PC-3 (cell line): ENCODE data around the gene BLOC1S1. TPM values are rescaled to one million over a fixed set of nuclear protein-coding genes. Genes with fewer than 3 reads are reported as not detected.

Experiments
- ATAC-seq: fragments of 200-7000 bp; cut with Tn5 transposase; 2 replicates; pipeline ENCODE4 v1.9.1; 2020; ENCODE audit warnings: mild to moderate bottlenecking, moderate library complexity
- BruUV-seq: library from RNA; stranded (reverse); fragments of 400-500 nt; replicated peaks from 2 replicates; lab custom pipeline; 2021; lab: Mats Ljungman, UMichigan
- CTCF ChIA-PET: fragments of 300-600 bp; sonication (Branson Sonifier 250); formaldehyde crosslinking; loops from one replicate; lab custom pipeline; 2022; ENCODE audit warnings: antibody characterized with exemption; lab: Charles Lee
- POLR2A ChIA-PET: fragments of 300-600 bp; sonication (Branson Sonifier 250); formaldehyde crosslinking; loops from one replicate; lab custom pipeline; 2022; ENCODE audit warnings: antibody characterized with exemption; ENCODE audit not compliant: unreplicated experiment; lab: Charles Lee
- DNase-seq: peaks from one replicate; pipeline ENCODE4 v3.0.0-alpha.2; 2015
- H2AFZ ChIP-seq: fragments of 300-600 bp; sonication (generic); 2 replicates; pipeline ENCODE4 v1.6.0; 2016; ENCODE audit warnings: antibody characterized with exemption, low read length
- H3F3A ChIP-seq: fragments of 300-600 bp; sonication (generic); one replicate; pipeline ENCODE4 v1.6.0; 2017; ENCODE audit warnings: antibody characterized with exemption, low read length, control low read depth, mild to moderate bottlenecking; ENCODE audit not compliant: unreplicated experiment
- H3K27ac ChIP-seq: fragments of 300-600 bp; sonication (generic); 2 replicates; pipeline ENCODE4 v1.5.1; 2016; ENCODE audit warnings: mild to moderate bottlenecking, low read length
- H3K27me3 ChIP-seq: fragments of 300-600 bp; sonication (generic); 2 replicates; pipeline ENCODE4 v1.6.1; 2016; ENCODE audit warnings: low read length, mixed read lengths
- H3K36me3 ChIP-seq: fragments of 300-600 bp; sonication (generic); 2 replicates; pipeline ENCODE4 v1.6.1; 2016; ENCODE audit warnings: low read depth, mixed run types, low read length, mixed read lengths
- H3K4me1 ChIP-seq: fragments of 300-600 bp; sonication (generic); 2 replicates; pipeline ENCODE4 v1.5.1; 2016; ENCODE audit warnings: low read length; ENCODE audit not compliant: insufficient read depth
- H3K4me2 ChIP-seq: fragments of 300-600 bp; sonication (generic); 2 replicates; pipeline ENCODE4 v1.6.0; 2016; ENCODE audit warnings: low read length
- H3K4me3 ChIP-seq: fragments of 300-600 bp; sonication (generic); 2 replicates; pipeline ENCODE4 v1.5.1; 2016; ENCODE audit warnings: mild to moderate bottlenecking, low read length, mixed read lengths
- H3K79me2 ChIP-seq: fragments of 300-600 bp; sonication (generic); 2 replicates; pipeline ENCODE4 v1.6.1; 2017; ENCODE audit warnings: low read length, mixed read lengths
- H3K9ac ChIP-seq: fragments of 300-600 bp; sonication (generic); 2 replicates; pipeline ENCODE4 v1.6.0; 2016; ENCODE audit warnings: mild to moderate bottlenecking, low read length
- H3K9me2 ChIP-seq: fragments of 300-600 bp; sonication (generic); replicated peaks from 2 replicates; pipeline ENCODE4 v1.6.1; 2016; ENCODE audit warnings: mixed run types, low read length, mixed read lengths
- H3K9me3 ChIP-seq: fragments of 300-600 bp; sonication (generic); 2 replicates; pipeline ENCODE4 v1.6.1; 2016; ENCODE audit warnings: low read length, mixed read lengths
- H4K20me1 ChIP-seq: fragments of 300-600 bp; sonication (generic); 2 replicates; pipeline ENCODE4 v1.6.1; 2016; ENCODE audit warnings: low read length, mixed read lengths
- EZH2 ChIP-seq: fragments of 300-600 bp; sonication (generic); IDR thresholded peaks from one replicate; pipeline ENCODE4 v1.6.1; 2017; ENCODE audit warnings: antibody characterized with exemption, mild to moderate bottlenecking, low read length; ENCODE audit not compliant: unreplicated experiment
- EZH2phosphoT487 ChIP-seq: fragments of 300-600 bp; sonication (generic); IDR thresholded peaks from 2 replicates; pipeline ENCODE4 v1.6.1; 2018; ENCODE audit warnings: mild to moderate bottlenecking, antibody characterized with exemption, low read length, borderline replicate concordance
- intact Hi-C: fragments of 100-400 bp; cut with micrococcal nuclease; formaldehyde crosslinking; loops from 2 replicates; pipeline ENCODE4 v1.9.0; 2023
- total RNA-seq: library from RNA; depleted of rRNA; stranded (reverse); fragments of >200 nt; gene quantifications from 2 replicates; pipeline ENCODE4 v1.2.3, GENCODE V29; 2014
- TF ChIP-seq, protein P1 (sequence below): fragments of 300-600 bp; sonication (generic); conservative IDR thresholded peaks from 2 replicates; pipeline ENCODE4 v1.5.1; 2017; ENCODE audit warnings: antibody characterized with exemption, low read depth, mild to moderate bottlenecking, low read length

BLOC1S1 gene
- total RNA-seq, 1 experiment from 2014 or later, result 90.8 TPM

DNA sequence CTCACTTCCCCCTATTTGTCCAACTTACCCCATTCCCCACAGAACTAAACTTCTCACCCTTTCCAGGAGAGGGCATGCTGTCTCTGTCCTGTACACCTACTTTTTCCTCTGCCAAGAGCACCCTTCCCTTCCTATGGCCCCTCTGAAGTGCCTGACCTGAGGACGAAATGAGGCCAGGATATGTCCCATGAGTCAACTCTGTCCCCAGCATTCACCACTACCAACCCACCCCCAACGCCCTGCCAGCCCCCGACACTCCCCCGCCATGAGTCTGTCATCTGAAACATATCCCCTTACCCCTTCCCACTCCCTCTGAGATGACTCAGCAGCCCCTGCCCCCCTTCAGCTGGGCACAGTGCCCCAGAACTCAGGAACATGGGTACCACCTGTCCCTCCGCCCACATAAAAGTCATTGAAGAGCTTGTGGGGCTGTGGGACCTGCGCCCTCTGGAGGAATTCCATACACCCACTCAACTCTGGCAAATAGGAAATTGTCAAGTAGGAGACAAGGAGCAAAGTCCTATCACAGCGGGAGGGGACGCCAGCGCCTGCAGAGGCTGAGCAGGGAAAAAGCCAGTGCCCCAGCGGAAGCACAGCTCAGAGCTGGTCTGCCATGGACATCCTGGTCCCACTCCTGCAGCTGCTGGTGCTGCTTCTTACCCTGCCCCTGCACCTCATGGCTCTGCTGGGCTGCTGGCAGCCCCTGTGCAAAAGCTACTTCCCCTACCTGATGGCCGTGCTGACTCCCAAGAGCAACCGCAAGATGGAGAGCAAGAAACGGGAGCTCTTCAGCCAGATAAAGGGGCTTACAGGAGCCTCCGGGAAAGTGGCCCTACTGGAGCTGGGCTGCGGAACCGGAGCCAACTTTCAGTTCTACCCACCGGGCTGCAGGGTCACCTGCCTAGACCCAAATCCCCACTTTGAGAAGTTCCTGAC is 34.4 kb upstream of the BLOC1S1 start:
- TSS peak; percentile 71 for BruUV-seq
- Histone ChIP-seq H3K4me2 (peak overlapping the region; percentile 89), H3F3A (no peaks in the 10 kb centered on the region), H3K9me2 (no peaks in the 10 kb centered on the region), H3K9ac (peak overlapping the region; percentile 45), H3K36me3 (no peaks in the 10 kb centered on the region), H3K4me3 (peak overlapping the region; percentile 74), H3K9me3 (no peaks in the 10 kb centered on the region), H3K4me1 (0 out of 2 replicates have a peak, but pooled peaks cover 12% of the 10 kb centered on the region), H3K27ac (peak overlapping the region; percentile 12), H4K20me1 (no peaks in the 10 kb centered on the region), H3K27me3 (no peaks in the 10 kb centered on the region), H3K79me2 (no peaks in the 10 kb centered on the region; the same call in 1 of the 2 replicates), H2AFZ (peak overlapping the region; percentile 91)
- intact Hi-C loops, result loop anchor here (1.0 kb wide), 4 partner anchors 27 to 56 kb away; no protein-coding TSS in a partner anchor
- peak; percentile 92 for DNase-seq
- CTCF ChIA-PET, result interaction anchor here (0.6 to 1.4 kb wide), 10 partner anchors 20 to 1495 kb away, joined by 3 to 50 read pairs (median 6); partner anchors contain the start of genes BLOC1S1, CD63, ITGA7 and ORMDL2
- POLR2A ChIA-PET, result interaction anchor here (0.6 to 0.9 kb wide), 4 partner anchors 38 to 48 kb away, joined by 3 to 4 read pairs (median 3); partner anchors contain the start of genes CD63 and RDH5
- TF ChIP-seq EZH2phosphoT487 (no peak), EZH2 (no peak)
- TF ChIP-seq, protein P1, sequence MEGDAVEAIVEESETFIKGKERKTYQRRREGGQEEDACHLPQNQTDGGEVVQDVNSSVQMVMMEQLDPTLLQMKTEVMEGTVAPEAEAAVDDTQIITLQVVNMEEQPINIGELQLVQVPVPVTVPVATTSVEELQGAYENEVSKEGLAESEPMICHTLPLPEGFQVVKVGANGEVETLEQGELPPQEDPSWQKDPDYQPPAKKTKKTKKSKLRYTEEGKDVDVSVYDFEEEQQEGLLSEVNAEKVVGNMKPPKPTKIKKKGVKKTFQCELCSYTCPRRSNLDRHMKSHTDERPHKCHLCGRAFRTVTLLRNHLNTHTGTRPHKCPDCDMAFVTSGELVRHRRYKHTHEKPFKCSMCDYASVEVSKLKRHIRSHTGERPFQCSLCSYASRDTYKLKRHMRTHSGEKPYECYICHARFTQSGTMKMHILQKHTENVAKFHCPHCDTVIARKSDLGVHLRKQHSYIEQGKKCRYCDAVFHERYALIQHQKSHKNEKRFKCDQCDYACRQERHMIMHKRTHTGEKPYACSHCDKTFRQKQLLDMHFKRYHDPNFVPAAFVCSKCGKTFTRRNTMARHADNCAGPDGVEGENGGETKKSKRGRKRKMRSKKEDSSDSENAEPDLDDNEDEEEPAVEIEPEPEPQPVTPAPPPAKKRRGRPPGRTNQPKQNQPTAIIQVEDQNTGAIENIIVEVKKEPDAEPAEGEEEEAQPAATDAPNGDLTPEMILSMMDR, result peak; percentile 80
- peak; percentile 91 for ATAC-seq

DNA sequence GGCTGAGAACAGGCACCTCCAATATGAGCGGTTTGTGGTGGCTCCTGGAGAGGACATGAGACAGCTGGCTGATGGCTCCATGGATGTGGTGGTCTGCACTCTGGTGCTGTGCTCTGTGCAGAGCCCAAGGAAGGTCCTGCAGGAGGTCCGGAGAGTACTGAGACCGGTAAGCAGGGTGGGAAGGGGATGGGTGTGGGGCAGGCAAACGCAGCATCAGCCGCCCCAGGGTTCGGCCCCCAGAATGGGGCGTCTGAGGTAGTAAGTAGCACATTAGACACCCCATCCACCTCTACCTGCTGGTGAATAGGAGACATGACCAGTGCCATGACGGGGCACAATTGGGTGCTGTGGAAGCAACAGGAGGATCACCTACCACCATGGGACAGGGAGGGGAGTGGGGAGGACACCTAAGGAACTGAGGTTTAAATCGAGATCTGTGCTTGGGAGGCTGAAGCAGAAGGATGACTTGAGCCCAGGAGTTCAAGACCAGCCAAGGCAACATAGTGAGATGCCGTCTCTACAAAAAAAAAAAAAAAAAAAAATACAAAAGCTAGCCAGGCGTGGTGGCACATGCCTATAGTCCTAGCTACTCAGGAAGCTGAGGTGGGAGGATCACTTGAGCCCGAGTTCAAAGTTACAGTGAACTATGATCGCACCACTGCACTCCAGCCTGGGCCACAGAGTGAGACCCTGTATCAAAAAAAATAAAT is 33.6 kb upstream of the BLOC1S1 start:
- Histone ChIP-seq H2AFZ (peak overlapping the region; percentile 91), H3F3A (no peaks in the 10 kb centered on the region), H3K4me2 (peak overlapping the region; percentile 89), H3K4me1 (0 out of 2 replicates have a peak, but pooled peaks cover 12% of the 10 kb centered on the region), H3K4me3 (peak overlapping the region; percentile 74), H3K79me2 (no peaks in the 10 kb centered on the region; the same call in 1 of the 2 replicates), H3K9me3 (no peaks in the 10 kb centered on the region), H3K9me2 (no peaks in the 10 kb centered on the region), H3K27ac (no peak overlapping the region; the same call in 1 of the 2 replicates), H3K27me3 (no peaks in the 10 kb centered on the region), H4K20me1 (no peaks in the 10 kb centered on the region), H3K9ac (peak overlapping the region; percentile 45), H3K36me3 (no peaks in the 10 kb centered on the region)
- TF ChIP-seq EZH2phosphoT487 (no peak), EZH2 (no peak)
- TF ChIP-seq, protein P1, result no peak
- ChIA-PET POLR2A (interaction anchor here (0.7 to 0.9 kb wide), 2 partner anchors 37 to 39 kb away, joined by 3 read pairs; no protein-coding TSS in a partner anchor), CTCF (interaction anchor here (0.6 to 1.4 kb wide), 10 partner anchors 20 to 135 kb away, joined by 3 to 50 read pairs (median 5); partner anchors contain the start of genes BLOC1S1, CD63, ITGA7 and ORMDL2)
- no peak for DNase-seq
- ATAC-seq, result peak; percentile 11
- intact Hi-C loops, result no loop called here
- BruUV-seq, result no TSS peak
